HL-60 (cell line): ENCODE measurements around the gene NOL6.
A peak's percentile ranks its signal among the peaks of the same experiment; 100 is the strongest.

ENCODE experiments used
- DNase-seq, 2 experiments: peaks; one replicate each; pipeline ENCODE4 v3.0.0-alpha.2; 2010 to 2020; ENCODE audit warnings: low read depth in 1 of 2, low spot score in 1 of 2
- H3K27ac ChIP-seq: fragments of 250-450 bp; sonication (Bioruptor Pico); replicated peaks from 2 replicates; pipeline ENCODE4 v1.5.1; 2020; ENCODE audit warnings: mild to moderate bottlenecking, moderate library complexity
- H3K27me3 ChIP-seq: fragments of 250-450 bp; sonication (Bioruptor Pico); 2 replicates; pipeline ENCODE4 v1.5.1; 2021; ENCODE audit warnings: mild to moderate bottlenecking, moderate library complexity; ENCODE audit not compliant: insufficient read depth, poor library complexity, severe bottlenecking
- H3K4me3 ChIP-seq: replicated peaks from 2 replicates; pipeline ENCODE4 v1.5.1; 2011; ENCODE audit warnings: mild to moderate bottlenecking, control low read depth, low read length; ENCODE audit not compliant: insufficient read depth
- GABPA ChIP-seq: IDR thresholded peaks from 2 replicates; pipeline ENCODE4 v1.6.1; 2012; ENCODE audit warnings: low read depth
- POLR2AphosphoS5 ChIP-seq: IDR thresholded peaks from 2 replicates; pipeline ENCODE4 v1.6.1; 2012; ENCODE audit warnings: low read depth
- SPI1 ChIP-seq: IDR thresholded peaks from 2 replicates; pipeline ENCODE4 v1.6.1; 2012; ENCODE audit warnings: low read depth, mild to moderate bottlenecking, borderline replicate concordance
- TF ChIP-seq, protein P1 (sequence below): IDR thresholded peaks from 2 replicates; pipeline ENCODE4 v1.6.1; 2012; ENCODE audit warnings: low read depth; ENCODE audit not compliant: insufficient replicate concordance
- TF ChIP-seq, protein P2 (sequence below): IDR thresholded peaks from one replicate; pipeline ENCODE4 v1.5.1; 2011; ENCODE audit warnings: low read length, control low read depth, inconsistent platforms; ENCODE audit not compliant: insufficient read depth

NOL6 gene

DNA sequence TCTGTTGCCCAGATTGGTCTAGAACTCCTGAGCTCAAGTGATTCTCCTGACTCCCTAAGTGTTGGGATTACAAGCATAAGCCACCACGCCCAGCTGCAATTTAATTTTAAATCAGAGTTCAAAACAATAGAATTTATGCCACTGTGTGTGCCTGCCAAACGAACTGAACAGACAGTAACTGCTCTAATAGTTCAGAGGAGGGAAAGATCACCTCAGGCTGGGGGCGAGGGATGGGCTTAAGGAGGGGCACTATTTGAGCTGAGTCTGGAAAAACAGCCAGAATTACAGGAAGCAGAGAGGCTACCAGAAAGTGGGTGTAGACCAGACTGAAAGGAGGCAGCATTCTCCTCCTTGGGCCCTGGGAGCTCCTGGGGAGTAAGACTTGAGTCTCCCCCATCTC lies 12.2 kb downstream of the NOL6 start:
- Histone ChIP-seq H3K27me3 (no peaks in the 10 kb centered on the region), H3K27ac (no peak overlapping the region), H3K4me3 (no peak overlapping the region)
- TF ChIP-seq, protein P1, sequence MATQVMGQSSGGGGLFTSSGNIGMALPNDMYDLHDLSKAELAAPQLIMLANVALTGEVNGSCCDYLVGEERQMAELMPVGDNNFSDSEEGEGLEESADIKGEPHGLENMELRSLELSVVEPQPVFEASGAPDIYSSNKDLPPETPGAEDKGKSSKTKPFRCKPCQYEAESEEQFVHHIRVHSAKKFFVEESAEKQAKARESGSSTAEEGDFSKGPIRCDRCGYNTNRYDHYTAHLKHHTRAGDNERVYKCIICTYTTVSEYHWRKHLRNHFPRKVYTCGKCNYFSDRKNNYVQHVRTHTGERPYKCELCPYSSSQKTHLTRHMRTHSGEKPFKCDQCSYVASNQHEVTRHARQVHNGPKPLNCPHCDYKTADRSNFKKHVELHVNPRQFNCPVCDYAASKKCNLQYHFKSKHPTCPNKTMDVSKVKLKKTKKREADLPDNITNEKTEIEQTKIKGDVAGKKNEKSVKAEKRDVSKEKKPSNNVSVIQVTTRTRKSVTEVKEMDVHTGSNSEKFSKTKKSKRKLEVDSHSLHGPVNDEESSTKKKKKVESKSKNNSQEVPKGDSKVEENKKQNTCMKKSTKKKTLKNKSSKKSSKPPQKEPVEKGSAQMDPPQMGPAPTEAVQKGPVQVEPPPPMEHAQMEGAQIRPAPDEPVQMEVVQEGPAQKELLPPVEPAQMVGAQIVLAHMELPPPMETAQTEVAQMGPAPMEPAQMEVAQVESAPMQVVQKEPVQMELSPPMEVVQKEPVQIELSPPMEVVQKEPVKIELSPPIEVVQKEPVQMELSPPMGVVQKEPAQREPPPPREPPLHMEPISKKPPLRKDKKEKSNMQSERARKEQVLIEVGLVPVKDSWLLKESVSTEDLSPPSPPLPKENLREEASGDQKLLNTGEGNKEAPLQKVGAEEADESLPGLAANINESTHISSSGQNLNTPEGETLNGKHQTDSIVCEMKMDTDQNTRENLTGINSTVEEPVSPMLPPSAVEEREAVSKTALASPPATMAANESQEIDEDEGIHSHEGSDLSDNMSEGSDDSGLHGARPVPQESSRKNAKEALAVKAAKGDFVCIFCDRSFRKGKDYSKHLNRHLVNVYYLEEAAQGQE: no peak
- TF ChIP-seq SPI1 (no peak), GABPA (no peak), POLR2AphosphoS5 (no peak)
- TF ChIP-seq, protein P2, sequence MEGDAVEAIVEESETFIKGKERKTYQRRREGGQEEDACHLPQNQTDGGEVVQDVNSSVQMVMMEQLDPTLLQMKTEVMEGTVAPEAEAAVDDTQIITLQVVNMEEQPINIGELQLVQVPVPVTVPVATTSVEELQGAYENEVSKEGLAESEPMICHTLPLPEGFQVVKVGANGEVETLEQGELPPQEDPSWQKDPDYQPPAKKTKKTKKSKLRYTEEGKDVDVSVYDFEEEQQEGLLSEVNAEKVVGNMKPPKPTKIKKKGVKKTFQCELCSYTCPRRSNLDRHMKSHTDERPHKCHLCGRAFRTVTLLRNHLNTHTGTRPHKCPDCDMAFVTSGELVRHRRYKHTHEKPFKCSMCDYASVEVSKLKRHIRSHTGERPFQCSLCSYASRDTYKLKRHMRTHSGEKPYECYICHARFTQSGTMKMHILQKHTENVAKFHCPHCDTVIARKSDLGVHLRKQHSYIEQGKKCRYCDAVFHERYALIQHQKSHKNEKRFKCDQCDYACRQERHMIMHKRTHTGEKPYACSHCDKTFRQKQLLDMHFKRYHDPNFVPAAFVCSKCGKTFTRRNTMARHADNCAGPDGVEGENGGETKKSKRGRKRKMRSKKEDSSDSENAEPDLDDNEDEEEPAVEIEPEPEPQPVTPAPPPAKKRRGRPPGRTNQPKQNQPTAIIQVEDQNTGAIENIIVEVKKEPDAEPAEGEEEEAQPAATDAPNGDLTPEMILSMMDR: no peak
- no peak for DNase-seq

DNA sequence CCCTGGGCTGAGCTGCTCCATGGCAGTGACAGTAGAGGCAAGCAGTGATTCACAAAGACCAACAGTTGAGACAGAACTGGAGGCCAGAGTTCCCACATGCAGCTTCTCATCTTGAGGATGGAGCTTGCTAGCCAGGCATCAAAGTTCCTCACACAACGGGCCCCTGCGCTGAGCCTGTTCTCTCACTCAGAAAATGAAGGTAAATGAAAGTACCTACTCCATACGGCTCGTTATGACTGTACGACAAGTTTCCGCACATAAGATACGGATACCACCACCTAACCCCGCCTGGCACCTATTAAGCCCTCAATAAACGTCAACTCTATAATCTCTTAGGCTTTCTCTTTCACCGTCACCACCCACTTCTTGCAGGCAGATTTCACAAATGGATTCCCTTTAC lies 12.9 kb downstream of the NOL6 start:
- no peak overlapping the region for H3K27ac ChIP-seq
- H3K4me3 ChIP-seq: no peak overlapping the region
- DNase-seq: no peak
- TF ChIP-seq SPI1 (no peak), POLR2AphosphoS5 (no peak; the same call in 1 of the 2 replicates), GABPA (no peak)
- TF ChIP-seq, protein P1: no peak
- TF ChIP-seq, protein P2: no peak
- no peaks in the 10 kb centered on the region for H3K27me3 ChIP-seq

DNA sequence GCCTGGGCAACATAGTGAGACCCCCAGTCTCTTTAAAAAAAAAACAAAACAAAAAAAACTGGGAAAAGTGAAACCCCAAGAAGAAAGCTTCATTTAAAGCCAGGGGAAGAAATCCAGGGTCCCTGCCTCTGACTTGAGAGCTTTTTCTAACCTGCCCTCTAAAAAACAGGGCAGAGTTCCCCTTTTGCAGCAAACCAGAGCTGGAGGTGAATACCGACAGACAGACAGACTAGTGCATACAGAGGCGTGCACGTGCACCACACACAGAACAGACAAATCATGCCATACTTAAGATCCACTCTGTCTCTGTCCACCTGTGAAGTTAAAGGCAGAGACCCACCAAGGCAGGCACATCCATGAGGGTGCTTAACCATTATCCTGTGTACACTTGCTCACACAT lies 14.6 kb downstream of the NOL6 start:
- H3K27ac ChIP-seq: no peak overlapping the region
- peak in 1 of 2 experiments; percentile 41 for DNase-seq
- H3K27me3 ChIP-seq: no peaks in the 10 kb centered on the region
- peak; percentile 60; the same call in 1 of the 2 replicates for TF ChIP-seq SPI1
- no peak for TF ChIP-seq POLR2AphosphoS5
- TF ChIP-seq, protein P1: no peak
- TF ChIP-seq GABPA: no peak
- TF ChIP-seq, protein P2: no peak
- no peak overlapping the region for H3K4me3 ChIP-seq
